ENCODE data around the gene BUD31.

The BUD31 gene

DNA sequence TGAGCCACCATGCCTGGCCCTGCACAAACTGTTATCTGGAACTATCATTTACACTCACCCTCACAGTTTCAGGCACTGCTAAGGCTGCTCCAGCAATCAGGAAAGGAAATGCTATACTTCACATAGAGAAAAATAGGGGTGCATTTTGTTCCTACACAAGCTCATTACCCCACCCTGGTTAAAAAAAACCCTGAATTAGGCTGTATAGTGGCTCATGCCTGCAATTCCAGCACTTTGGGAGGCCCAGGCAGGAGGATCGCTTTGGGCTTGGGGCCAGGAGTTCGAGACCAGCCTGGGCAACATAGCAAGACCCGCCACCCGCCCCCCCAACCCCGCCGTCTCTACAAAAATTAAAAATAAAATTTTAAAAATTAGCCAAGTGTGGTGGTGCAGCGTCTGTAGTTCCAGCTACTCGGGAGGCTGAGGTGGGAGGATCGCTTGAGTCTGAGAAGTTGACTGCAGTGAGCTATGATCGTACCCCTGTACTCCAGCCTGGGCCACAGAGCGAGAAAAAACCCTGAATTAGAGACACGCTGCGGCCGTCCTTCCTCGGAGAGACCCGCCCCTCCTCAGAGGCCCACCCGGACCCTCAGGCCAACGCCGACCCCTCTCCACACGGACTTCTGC lies 29.3 kb downstream of the BUD31 start:
- DNase-seq = peak in 1 of 5 experiments; percentile 12

DNA sequence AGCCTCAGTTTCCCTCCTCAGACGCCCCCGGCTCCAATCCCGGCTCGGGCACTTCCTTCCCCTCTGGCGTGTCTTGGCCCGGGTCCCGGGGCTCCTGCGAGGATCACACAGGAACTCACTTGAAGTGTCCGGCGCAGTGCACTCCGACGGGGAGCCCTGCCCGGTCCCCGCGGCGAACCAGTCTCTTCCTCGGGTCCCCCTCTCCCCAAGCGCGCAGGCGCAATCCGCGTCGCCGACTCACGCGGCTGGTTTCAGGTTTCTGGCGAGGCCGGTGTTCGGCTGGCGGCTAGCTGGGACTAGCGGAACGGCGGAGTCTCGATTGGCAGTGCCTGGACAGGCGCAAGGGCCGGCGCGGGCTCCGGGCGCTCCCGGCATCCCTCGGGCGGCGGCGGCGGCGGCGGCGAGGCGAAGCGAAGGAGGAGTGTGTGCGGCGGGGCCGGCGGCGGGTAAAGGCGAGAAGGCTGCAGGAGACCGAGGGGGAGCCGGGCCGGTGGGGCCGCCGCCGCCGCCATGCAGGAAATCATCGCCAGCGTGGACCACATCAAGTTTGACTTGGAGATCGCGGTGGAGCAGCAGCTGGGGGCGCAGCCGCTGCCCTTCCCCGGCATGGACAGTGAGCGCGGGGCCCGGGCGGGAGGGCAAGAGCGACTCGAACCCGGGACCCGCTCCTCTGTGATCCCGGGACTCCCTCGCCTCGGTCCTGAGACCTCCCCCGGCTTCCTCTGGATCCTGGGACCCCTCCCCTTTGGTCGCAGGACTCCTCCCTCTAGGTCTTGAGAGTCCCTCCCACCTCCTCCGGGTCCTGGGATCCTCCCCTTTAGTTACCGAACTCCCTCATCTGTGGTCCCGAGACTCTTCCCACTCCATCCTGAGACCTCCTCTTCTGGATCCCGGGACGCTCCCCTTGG lies 30.1 kb downstream of the BUD31 start, which contains the start of the genes CPSF4 and PTCD1:
Gene CPSF4, plus strand, starts transcription at position 371 of the 908 bp plus-strand sequence. Its CDS starts 140 bp downstream, at position 511.
Gene PTCD1, minus strand, starts transcription at position 226 of the 908 bp plus-strand sequence. CDS start 3,556 bp downstream, outside the sequence.
- DNase-seq = peak; percentile 59 to 92 (median 83)

DNA sequence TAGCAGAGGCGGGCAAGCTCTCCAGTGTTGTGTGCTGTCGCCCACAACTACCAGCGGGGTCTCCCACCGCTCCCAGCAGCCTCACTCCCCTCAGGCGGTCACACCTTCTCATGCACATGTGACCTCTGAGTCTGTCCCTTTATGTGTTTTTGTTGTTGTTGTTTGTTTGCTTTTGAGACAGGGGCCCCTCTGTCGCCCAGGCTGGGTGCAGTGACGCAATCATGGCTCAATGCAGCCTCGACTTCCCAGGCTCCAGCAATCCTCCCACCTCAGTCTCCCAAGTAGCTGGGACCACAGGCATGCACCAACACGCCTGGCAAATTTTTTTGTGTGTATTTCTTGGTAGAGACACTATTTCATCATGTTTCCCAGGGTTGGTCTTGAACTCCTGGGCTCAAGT lies 31.4 kb downstream of the BUD31 start:
- no peak for DNase-seq

DNA sequence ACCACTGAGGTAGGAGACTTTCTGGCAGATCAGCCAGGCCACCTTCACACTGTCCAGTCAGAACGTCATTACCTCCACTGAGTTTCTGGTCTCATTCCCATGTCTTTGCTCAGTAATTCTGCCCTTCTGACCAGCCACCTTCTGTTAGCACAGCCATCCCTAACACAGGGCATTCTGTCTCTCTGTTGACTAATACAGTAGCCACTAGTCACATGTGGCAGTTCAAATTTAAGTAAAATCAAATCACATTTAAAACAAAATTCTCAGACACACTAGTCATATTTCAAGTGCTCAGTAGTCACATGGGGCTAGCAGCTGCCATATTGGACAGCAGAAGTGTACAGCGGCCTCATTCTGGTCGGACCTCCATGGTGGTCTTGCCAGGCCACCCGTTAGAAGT lies 37.3 kb downstream of the BUD31 start:
- no peak for DNase-seq

DNA sequence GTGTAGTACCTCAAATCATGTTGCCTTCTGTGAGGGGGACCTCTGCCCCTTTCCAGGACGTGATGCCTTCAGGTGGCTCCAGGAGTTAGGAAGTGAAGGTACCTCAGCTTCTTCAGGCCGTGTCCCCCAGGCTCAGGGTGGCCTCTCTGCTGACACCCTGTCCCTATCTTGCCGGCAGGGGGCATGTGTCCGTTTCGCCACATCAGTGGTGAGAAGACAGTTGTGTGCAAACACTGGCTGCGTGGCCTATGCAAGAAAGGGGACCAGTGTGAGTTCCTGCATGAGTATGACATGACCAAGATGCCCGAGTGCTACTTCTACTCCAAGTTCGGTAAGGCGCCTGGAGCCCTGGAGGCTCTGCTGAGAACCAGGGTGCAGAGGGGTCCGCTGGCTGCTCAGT lies 39.2 kb downstream of the BUD31 start:
- DNase-seq = peak in 1 of 5 experiments; percentile 36

DNA sequence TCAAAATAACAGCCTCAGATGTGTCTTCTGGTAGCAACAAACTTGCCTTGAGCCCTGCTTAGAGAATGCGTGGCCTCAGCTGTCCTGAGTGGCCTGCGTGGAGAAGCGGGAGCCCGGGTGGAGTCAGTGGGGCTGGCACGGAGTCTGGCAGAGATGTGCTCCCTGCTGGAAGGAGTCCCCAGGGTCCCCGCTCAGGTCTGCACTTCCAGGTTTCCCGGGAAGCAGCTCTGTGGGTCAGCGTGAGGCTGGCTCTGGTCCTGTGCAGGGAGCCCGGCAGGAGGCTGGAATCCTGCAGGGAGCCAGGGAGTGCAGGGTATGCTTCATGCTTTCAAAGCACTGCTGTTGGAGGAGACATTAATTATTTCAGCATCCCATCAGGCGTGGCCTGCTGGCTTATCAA lies 40.1 kb downstream of the BUD31 start:
- no peak for DNase-seq

DNA sequence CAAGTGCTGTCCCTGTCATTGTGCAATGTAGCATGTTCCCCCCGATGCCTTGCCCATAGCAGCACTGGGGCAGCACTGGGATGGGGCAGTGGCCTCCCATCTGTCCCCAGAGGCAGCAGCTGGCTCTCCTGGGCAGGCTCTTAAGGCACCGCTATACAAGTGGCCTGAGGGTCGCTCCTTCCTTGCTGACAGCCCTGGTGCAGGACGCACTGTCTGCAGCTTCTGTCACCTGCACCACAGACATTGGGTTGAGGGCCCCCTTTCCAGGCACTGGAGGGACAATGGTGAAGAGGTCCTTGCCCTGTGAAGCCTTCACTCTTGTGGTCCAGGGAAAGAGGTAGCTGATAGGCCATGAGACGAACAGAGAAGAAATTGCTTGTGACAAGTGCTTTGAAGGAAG lies 40.6 kb downstream of the BUD31 start:
- no peak for DNase-seq

DNA sequence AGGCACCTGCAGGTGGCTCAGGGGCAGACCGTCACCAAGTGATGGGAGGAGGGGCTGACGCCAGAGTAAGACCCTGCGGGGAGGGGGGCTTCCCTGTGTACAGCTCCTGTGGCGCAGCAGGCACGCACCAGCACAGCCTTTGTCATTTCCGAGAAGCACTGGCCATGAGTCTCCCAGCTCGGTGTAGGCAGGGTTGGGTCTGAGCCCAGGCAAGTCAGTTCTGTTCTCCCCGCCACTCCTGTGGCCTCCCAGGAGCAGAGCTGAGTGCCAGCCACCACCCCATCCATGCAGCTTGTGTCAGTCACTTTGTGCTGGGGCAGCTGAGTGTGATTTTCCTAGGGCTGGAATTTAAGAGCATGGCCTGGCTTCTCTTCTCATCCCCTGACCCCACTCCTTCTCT lies 43.2 kb downstream of the BUD31 start:
- DNase-seq = no peak

DNA sequence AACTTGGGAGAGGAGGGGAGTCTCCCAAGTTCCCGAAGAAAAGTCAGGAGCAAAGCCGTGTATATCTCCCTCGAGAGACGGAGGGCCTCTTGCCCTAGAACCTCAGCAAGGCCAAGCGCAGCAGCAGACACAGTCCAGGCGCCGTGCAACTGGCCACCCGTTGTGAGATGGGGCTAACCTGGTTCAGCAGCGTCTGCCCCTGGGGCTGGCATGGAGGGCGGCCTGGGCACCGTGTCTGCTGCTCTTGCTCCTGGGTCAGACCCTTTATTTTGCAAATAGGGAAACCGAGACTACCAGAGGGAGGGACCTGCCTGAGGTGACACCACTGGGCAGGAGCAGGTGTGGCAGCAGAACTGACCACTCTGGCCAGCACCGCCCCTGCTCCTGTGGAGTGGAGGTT lies 43.8 kb downstream of the BUD31 start:
- DNase-seq = no peak

DNA sequence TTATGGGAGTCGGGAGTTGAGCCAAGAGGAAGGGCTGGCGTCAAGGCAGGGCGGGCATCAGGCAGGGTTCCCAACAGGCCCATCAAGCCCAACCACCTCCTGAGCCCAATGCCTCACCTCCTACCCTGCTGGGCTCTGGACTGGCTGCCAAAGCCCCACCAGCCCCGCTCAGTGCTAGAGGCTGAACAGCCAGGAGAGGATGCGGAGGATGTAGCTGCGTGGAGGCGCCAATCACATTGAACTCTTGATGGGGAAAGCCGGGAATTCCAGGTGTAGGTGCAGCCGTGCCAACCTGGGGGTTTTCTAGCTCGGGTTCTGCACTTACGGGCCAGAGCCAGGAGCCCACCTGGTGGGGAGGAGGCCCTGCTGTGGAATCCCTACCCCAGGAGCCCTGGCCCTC lies 44.3 kb downstream of the BUD31 start:
- DNase-seq = no peak

DNA sequence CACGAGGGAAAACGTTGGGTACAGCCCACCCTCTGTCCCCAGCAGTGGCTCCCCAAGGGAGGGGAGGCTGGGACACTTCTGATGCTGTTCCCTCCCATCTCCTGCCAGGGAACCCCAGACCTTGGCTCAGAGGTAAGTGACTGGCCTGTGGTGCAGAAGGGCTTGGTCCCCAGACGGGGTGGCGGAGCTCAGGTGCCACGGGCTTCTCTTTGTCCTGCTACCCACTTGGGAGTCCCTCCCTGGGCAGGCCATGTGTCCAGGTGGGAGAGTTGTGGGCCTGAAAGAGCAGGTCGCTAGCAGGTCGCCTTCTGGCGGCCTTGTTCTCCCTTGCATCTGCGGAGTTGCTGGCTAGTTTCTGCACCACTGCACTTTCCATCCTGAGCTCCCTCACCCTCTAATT lies 47.1 kb downstream of the BUD31 start:
- DNase-seq = no peak

DNA sequence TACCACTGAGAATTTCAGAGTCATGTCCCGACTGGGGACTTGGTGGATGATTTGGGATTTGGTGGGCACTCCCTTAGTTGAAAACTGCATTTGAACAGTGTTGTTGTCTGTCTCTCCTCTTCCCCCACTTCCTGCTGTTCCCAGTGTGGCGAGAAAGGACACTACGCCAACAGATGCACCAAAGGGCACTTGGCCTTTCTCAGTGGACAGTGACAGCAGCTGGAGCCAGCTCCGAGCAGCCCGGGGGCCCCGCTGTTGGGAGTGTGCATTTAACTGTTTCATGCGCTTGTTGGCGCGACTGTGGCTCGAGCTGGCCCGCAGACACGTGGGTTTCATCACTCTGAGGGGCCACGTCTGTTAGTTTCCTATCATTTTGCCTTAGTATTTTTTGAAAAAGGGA lies 47.5 kb downstream of the BUD31 start:
- no peak for DNase-seq

DNA sequence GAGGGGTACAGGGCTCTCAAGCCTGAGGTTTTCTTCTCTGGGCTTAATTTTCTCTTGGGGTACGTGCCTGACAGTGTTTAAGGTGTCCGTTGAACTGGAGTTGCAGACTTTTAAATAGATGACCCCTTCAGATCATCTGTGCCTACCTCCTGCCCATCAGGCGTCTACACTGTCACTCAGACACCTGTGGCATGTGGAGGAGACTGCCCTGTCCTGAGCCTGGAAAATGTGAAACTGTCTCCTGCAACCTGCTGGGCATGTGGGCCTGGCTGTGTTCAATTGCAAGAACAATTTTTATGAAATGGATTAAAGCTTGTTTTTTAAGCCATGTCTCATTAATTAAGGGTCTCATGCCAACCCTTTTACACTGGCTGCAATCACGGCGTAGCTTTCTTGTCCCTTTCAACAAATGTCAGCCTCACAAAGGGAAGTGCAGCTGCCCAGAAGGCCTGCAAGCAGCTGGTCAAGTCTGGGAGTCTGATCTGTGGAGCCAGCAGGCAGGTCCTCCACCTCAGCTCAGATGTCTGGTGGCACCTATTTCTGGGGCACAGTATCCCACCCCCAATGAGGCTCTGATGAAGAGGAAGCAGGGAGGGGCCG lies 48.4 kb downstream of the BUD31 start:
- DNase-seq = no peak

DNA sequence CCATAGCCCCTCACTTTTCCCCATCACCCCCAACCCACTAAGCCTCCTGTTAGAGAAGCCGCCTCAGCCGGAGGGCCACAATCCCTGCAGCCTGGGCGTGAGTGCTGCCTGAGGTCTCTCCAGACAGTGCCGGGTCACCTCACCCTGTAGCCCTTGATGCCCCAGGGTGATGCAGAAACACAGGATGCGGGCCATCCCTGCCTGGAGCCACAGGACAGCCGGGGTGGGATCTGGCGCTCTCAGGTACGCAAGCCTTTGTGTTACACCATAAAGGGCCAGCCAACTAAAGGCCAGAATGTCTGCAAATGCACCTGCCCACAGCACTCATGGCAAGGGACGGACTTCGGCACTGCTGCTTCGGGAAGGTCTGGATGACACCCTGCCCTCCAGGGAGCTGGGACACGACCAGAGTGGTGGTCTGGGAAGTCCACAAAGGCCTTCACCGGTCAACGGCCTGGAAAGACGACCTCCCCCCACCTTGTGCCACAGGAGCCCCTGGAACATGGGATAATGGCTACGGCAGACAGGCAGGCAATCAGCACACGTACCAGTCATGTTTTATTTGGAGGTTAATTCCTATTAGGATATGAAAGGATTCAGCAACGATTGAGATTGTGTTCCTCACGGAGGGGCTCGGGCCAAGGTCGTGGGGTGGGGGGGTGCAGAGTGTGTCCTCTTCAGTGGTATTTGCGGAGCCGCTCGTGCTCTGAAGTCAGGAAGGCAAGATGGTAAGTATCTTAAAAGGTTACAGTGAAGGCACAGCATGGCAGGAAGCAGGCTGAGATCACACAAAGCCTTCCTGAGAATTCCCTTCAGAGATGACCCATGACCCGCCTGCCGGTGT lies 49.1 kb downstream of the BUD31 start:
- no peak for DNase-seq

DNA sequence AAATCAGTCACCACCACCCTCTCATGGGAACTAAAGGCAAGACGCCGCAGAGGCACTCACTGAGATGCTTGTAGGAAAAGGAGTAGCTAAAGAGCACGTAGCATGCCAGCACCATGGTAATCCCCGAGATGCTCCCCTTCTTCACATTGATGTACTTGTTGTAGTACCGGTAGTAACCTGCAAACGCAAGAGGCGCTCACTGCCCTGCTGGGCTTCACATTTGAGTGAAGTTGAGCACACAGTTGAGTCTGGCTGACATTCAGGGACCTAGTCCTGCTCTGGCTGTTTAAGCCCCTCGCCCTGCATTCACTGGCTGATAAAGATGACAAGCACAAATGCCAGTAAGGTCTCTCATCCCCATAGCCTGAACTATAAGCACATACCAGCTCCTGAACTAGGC lies 50.3 kb downstream of the BUD31 start:
- DNase-seq = peak in 1 of 5 experiments; percentile 57

DNA sequence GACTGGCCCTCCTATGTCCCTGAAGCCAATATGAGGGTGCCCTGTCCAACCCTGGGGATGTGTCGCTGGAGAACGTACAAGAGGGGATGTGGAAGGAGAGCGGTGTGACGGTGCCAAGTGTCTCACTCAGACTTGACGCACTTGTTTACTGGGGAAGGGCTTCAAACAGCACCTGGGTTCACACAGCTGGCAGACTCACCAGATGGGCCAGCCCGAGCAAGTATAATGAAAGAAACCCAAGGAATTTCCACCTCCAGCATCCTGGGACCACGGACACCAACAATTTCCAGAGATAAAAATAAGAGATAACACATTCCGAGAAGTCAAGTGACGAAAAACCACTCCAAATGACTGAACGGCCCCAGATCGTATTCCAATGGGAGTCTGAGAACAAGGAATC lies 51.9 kb downstream of the BUD31 start:
- DNase-seq = no peak

DNA sequence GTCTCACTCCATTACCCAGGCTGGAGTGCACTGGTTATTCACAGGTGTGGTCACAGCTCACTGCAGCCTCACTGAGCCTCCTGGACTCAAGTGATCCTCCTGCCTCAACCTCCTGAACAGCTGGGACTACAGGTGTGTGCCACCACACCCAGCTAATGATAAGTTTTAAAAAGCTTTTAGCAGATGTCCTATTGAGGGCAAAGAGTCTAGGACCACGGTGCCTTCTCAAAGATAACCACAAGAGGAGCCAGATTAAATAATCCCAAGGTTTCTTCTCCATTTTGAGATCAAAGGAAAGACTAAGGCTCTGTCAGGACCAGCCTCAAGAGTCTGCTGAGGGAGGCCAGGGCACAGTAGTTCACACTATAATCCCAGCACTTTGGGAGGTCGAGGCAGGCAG lies 52.5 kb downstream of the BUD31 start:
- DNase-seq = no peak

DNA sequence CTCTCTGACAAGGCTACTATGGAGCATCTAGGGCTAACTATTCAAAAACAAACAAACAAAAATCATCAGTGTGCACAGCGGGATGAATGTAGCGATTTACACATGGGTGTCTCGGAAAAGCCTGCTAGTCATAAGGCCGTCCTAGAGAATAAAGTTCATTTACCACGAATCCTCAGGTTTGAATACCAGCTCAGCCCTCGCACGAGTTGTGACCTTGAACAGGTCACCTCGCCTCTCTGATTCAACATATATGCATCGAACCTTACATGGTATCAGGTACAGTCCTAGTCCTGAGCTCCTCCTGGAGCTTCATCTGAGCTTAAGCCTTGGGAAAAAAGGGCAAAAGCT lies 56.6 kb downstream of the BUD31 start:
- no peak for DNase-seq

DNA sequence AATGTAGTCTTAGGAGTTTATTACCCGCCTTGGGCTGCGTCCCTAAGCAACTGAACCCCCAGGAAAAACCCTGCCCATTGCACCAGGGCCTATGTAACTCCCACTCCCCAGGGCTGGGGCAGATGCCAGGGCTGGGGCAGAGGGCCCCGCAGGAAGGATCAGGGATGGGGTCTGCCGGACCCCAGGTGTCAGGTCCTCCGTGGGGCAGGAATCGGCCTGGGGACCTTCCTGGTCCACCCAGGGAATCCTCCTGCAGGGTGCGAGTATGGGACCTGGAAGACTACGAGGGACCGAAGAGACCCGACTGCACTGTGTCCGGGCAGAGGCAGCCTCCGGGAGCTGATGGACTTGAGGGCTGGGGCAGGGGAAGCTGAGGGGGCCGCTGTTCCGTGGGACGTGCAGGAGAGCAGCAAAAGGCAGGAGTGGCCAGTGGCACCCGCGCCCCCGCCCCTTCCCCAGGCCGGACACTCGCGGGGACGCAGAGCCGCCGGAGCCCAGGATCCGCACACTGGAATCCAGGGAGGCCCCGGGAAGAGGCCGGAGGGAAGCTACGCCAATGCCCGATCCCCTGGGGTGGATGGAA lies 59.7 kb downstream of the BUD31 start:
- DNase-seq = no peak

Measured in T-helper 2 cell (primary cell).